Lower lobe of right lung (tissue), 2 donors: ENCODE measurements around the gene PSMB2. TPM values are rescaled to one million over a fixed set of nuclear protein-coding genes. Genes with fewer than 3 reads are reported as not detected.
"Not testable (repeated sequence)": the region's sequence is repeated elsewhere in the genome, so short reads cannot be mapped to it uniquely, and the experiment has no call there.

Source experiments
- ATAC-seq, 2 donors: fragments of 200-7000 bp; cut with Tn5 transposase; one replicate each; pipeline ENCODE4 v1.9.1; 2020 to 2022; ENCODE audit warnings: mild to moderate bottlenecking in 2 of 2, moderate library complexity in 2 of 2
- DNase-seq: peaks from one replicate; pipeline ENCODE4 v3.0.0-alpha.2; 2020
- H3K27ac ChIP-seq: fragments of 200-600 bp; one replicate; pipeline ENCODE4 v1.8.0; 2022
- H3K27me3 ChIP-seq: fragments of 200-600 bp; one replicate; pipeline ENCODE4 v1.8.0; 2022; ENCODE audit warnings: low read depth
- H3K36me3 ChIP-seq: fragments of 200-600 bp; one replicate; pipeline ENCODE4 v1.8.0; 2022; ENCODE audit warnings: mild to moderate bottlenecking
- H3K4me1 ChIP-seq: fragments of 200-600 bp; one replicate; pipeline ENCODE4 v1.8.0; 2022
- H3K4me3 ChIP-seq: fragments of 200-600 bp; one replicate; pipeline ENCODE4 v1.8.0; 2022; ENCODE audit warnings: mild to moderate bottlenecking
- H3K9me3 ChIP-seq: fragments of 200-600 bp; one replicate; pipeline ENCODE4 v1.8.0; 2022
- CTCF ChIP-seq: fragments of 200-600 bp; IDR thresholded peaks from one replicate; pipeline ENCODE4 v1.8.0; 2022; ENCODE audit warnings: antibody characterized with exemption, mild to moderate bottlenecking
- intact Hi-C: fragments of 100-400 bp; cut with DNase I; formaldehyde crosslinking; loops from one replicate; pipeline ENCODE4 v1.11.0; 2022
- total RNA-seq: library from RNA; stranded (reverse); fragmentation: NEBNext Ultra II Directional; extraction: Animal tissue kit (Norgen Biotek cat#: 25700); gene quantifications from one replicate; pipeline ENCODE4 v1.2.1, GENCODE V29; 2021
- donor health status: DM: no; HTN: yes; CAD: no; lungs with severe emphysema.

The PSMB2 gene
- total RNA-seq, 1 donor from 2014 or later: 44.9 TPM

GRCh38 chr1:35588197-35588910 lies 53.0 kb downstream of the PSMB2 start:
- H3K27ac ChIP-seq: no peak overlapping the region
- intact Hi-C loops: no loop called here
- H3K4me1 ChIP-seq: no peaks in the 10 kb centered on the region
- TF ChIP-seq CTCF: no peak
- no peaks in the 10 kb centered on the region for H3K9me3 ChIP-seq
- peaks cover 13% of the 10 kb centered on the region for H3K36me3 ChIP-seq
- no peak overlapping the region for H3K4me3 ChIP-seq
- no peaks in the 10 kb centered on the region for H3K27me3 ChIP-seq
- ATAC-seq (no peak), DNase-seq (no peak)

- no peak for TF ChIP-seq CTCF
- H3K4me3 ChIP-seq: no peak overlapping the region
- no peak overlapping the region for H3K27ac ChIP-seq
- no peaks in the 10 kb centered on the region for H3K4me1 ChIP-seq
- no peaks in the 10 kb centered on the region for H3K9me3 ChIP-seq
- ATAC-seq (no peak), DNase-seq (no peak)
- H3K36me3 ChIP-seq: peaks cover 13% of the 10 kb centered on the region
- intact Hi-C loops: no loop called here
- no peaks in the 10 kb centered on the region for H3K27me3 ChIP-seq
Observed at GRCh38 chr1:35587736-35588135, 53.6 kb downstream of the PSMB2 start.

- Histone ChIP-seq H3K9me3 (no peaks in the 10 kb centered on the region), H3K36me3 (peaks cover 13% of the 10 kb centered on the region), H3K27ac (no peak overlapping the region), H3K4me1 (no peaks in the 10 kb centered on the region), H3K27me3 (no peaks in the 10 kb centered on the region), H3K4me3 (no peak overlapping the region)
- no peak for TF ChIP-seq CTCF
- ATAC-seq (no peak), DNase-seq (no peak)
- intact Hi-C loops: no loop called here
Observed at GRCh38 chr1:35586808-35587207, 54.5 kb downstream of the PSMB2 start.

GRCh38 chr1:35585805-35586204 lies 55.5 kb downstream of the PSMB2 start:
- H3K4me1 ChIP-seq, H3K27ac ChIP-seq, H3K27me3 ChIP-seq, DNase-seq, H3K4me3 ChIP-seq, ATAC-seq, H3K9me3 ChIP-seq, intact Hi-C loops, H3K36me3 ChIP-seq: not testable (repeated sequence)

GRCh38 chr1:35585281-35585680 lies 56.0 kb downstream of the PSMB2 start:
- intact Hi-C loops: no loop called here
- H3K27me3 ChIP-seq: no peaks in the 10 kb centered on the region
- no peak for DNase-seq
- H3K36me3 ChIP-seq: peaks cover 1% of the 10 kb centered on the region
- no peaks in the 10 kb centered on the region for H3K9me3 ChIP-seq
- no peaks in the 10 kb centered on the region for H3K4me1 ChIP-seq
- no peak for TF ChIP-seq CTCF
- H3K27ac ChIP-seq: no peak overlapping the region
- ATAC-seq: no peak
- no peak overlapping the region for H3K4me3 ChIP-seq

- intact Hi-C loops, H3K4me3 ChIP-seq, H3K27ac ChIP-seq, ATAC-seq, H3K27me3 ChIP-seq, DNase-seq, H3K9me3 ChIP-seq, H3K36me3 ChIP-seq: not testable (repeated sequence)
- peaks cover 12% of the 10 kb centered on the region for H3K4me1 ChIP-seq
Observed at GRCh38 chr1:35581621-35582020, 59.7 kb downstream of the PSMB2 start.
